ENCODE data around the gene TUBGCP6.

- TF ChIP-seq SUZ12 (IDR thresholded peaks at IDR 0.05) (no peak), ZNF384 (IDR thresholded peaks at IDR 0.05) (no peak), SP1 (IDR thresholded peaks at IDR 0.05) (no peak)
These were observed 38.8 kb downstream of the TUBGCP6 start for GRCh38 chr22:50205781-50206569.
